Retinal pigment epithelial cell (primary cell): ENCODE measurements around the gene TCF7L2.

Experiments used
- DNase-seq: peaks from one replicate; pipeline ENCODE4 v3.0.0-alpha.2; 2010; ENCODE audit warnings: low read depth
- H3K4me3 ChIP-seq: 2 replicates; pipeline ENCODE4 v1.5.1; 2011; ENCODE audit warnings: mild to moderate bottlenecking, low read length, control low read depth, moderate library complexity
- CTCF ChIP-seq: conservative IDR thresholded peaks from 2 replicates; pipeline ENCODE4 v1.5.1; 2011; ENCODE audit warnings: low read depth, low read length, control low read depth, inconsistent platforms

TCF7L2 gene

GRCh38 chr10:113169111-113169510 lies 219.1 kb downstream of the TCF7L2 start:
- H3K4me3 ChIP-seq, result no peak overlapping the region
- TF ChIP-seq CTCF, result no peak
- DNase-seq, result no peak

GRCh38 chr10:113169853-113170460 lies 219.9 kb downstream of the TCF7L2 start:
- DNase-seq, result no peak
- H3K4me3 ChIP-seq, result no peak overlapping the region
- TF ChIP-seq CTCF, result no peak

DNA sequence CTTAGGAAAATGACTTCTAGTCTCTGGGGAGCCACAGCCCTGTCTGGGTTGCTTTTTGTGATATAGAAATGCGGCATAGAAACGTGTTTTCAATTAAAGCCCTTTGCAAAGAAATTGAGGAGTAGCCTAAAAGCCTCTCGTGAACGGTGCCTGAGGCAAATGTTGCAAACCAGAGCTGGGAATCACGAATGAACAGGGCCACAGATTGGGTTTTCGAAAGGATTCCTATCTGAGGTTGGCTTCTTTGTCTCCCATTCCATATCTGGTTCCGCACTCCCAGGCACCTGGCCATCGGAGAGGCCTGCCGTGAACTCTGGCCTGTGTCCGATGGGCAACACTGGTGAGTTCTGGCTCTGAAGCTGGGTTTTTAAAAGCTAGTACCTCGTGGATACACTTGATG lies 221.6 kb downstream of the TCF7L2 start:
- no peak for TF ChIP-seq CTCF
- no peak overlapping the region for H3K4me3 ChIP-seq
- no peak for DNase-seq

GRCh38 chr10:113175176-113175575 lies 225.1 kb downstream of the TCF7L2 start:
- H3K4me3 ChIP-seq, result no peak overlapping the region
- no peak for DNase-seq
- TF ChIP-seq CTCF, result no peak

DNA sequence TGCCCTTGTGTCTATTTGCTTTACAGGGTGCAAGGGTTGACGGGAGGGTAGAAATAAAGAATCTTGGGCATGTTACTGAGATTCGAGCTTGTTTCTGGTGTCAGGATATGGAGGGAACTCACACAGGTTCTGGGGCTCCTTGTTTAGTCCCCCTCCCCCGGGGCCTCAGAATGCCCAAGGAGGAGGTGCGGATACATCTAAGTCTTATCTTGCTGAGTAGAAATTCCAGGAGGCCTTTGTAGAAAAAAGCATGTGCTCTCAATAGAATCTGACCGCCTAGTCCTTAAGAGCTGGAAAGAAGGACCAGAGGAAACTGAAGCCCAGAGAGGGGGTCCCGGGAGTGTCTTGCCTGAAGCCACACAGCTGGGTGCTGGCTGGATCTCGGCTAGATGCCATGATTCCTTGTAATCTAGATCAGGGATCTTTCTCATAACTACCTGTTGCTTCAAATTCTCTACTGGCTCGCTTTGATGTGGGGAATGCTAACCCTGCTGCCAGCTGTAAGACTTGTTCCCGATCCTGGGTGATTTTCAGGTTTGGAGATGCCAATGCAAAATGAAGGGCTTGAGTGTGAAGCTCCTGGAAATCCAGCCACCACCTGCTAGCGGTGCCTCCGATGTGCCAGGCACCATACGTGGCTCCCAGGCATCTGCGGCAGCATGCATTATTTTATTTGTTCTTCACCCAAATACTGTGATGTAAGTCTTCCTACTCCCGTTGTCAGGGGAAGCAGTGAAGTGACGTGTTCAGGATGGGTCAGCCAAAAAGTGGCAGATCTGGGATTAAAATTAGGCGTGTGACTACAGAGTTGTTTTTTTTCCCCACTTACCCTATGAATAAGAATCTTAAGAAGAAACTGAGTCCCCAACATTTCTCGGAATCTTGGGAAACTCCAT lies 226.0 kb downstream of the TCF7L2 start:
- no peak for TF ChIP-seq CTCF
- no peak for DNase-seq
- no peak overlapping the region for H3K4me3 ChIP-seq

- H3K4me3 ChIP-seq, result no peak overlapping the region
- no peak for TF ChIP-seq CTCF
- no peak for DNase-seq
Measured at GRCh38 chr10:113176652-113177155, 226.7 kb downstream of the TCF7L2 start.
